Body of pancreas (tissue), 4 donors: ENCODE measurements around the gene CCL26. TPM values are rescaled to one million over a fixed set of nuclear protein-coding genes. Genes with fewer than 3 reads are reported as not detected.

Experiments
- ATAC-seq: fragments of 150-250 bp; one replicate; pipeline ENCODE4 v1.9.1; 2016
- DNase-seq, 4 donors: peaks; one replicate each; pipeline ENCODE4 v3.0.0-alpha.2; 2019
- H3K27ac ChIP-seq, 4 donors: fragments of 200-600 bp; sonication (generic); 1 replicate in 3 of 4; 2 replicates in 1 of 4; pipeline versions ENCODE4 v1.5.1 to v1.6.1; 2016 to 2019; ENCODE audit warnings: mild to moderate bottlenecking in 1 of 4, mixed read lengths in 1 of 4, moderate library complexity in 1 of 4
- H3K27me3 ChIP-seq, 2 donors: fragments of 200-600 bp; sonication (generic); one replicate each; pipeline ENCODE4 v1.6.0; 2016; ENCODE audit warnings: mild to moderate bottlenecking in 1 of 2
- H3K36me3 ChIP-seq, 2 donors: fragments of 200-600 bp; sonication (generic); replicated peaks in 1 of 2; 2 replicates each; pipeline ENCODE4 v1.5.1; 2016; ENCODE audit warnings: low read depth in 2 of 2; ENCODE audit not compliant: insufficient read depth in 1 of 2
- H3K4me1 ChIP-seq: fragments of 200-600 bp; sonication (generic); one replicate; pipeline ENCODE4 v1.6.0; 2016
- H3K4me3 ChIP-seq, 2 donors: fragments of 200-600 bp; sonication (generic); 1 replicate in 1 of 2; 2 replicates in 1 of 2; pipeline ENCODE4 v1.5.1; 2016 to 2019
- H3K9me3 ChIP-seq, 3 donors: fragments of 200-600 bp; sonication (generic); 1 replicate in 2 of 3; 2 replicates in 1 of 3; pipeline ENCODE4 v1.5.1; 2016
- CTCF ChIP-seq, 7 experiments: fragments of 450-650 bp in 4 of 7; fragments of 200-600 bp in 3 of 7; sonication (generic) in 3 of 7; IDR thresholded peaks; one replicate each; pipeline ENCODE4 v1.5.1; 2016 to 2019; ENCODE audit warnings: antibody characterized with exemption in 7 of 7
- POLR2A ChIP-seq, 3 donors: fragments of 450-650 bp; IDR thresholded peaks; one replicate each; pipeline ENCODE4 v1.6.1; 2016; ENCODE audit warnings: antibody characterized with exemption in 3 of 3, mild to moderate bottlenecking in 2 of 3
- WGBS, 2 donors: methylation state at CpG; one replicate each; pipeline ENCODE4 v1.1.5; 2017; 5-methylcytosine and 5-hydroxymethylcytosine counted together
- intact Hi-C: fragments of 100-400 bp; cut with DNase I; formaldehyde crosslinking; loops from one replicate; pipeline ENCODE4 v1.15.1; 2023
- total RNA-seq, 2 donors: library from RNA; depleted of rRNA; stranded (reverse); fragments of >200 nt; gene quantifications; one replicate each; pipeline ENCODE4 v1.1.0, GENCODE V29; 2016

Gene CCL26
- total RNA-seq, 2 donors from 2014 or later: not detected

DNA sequence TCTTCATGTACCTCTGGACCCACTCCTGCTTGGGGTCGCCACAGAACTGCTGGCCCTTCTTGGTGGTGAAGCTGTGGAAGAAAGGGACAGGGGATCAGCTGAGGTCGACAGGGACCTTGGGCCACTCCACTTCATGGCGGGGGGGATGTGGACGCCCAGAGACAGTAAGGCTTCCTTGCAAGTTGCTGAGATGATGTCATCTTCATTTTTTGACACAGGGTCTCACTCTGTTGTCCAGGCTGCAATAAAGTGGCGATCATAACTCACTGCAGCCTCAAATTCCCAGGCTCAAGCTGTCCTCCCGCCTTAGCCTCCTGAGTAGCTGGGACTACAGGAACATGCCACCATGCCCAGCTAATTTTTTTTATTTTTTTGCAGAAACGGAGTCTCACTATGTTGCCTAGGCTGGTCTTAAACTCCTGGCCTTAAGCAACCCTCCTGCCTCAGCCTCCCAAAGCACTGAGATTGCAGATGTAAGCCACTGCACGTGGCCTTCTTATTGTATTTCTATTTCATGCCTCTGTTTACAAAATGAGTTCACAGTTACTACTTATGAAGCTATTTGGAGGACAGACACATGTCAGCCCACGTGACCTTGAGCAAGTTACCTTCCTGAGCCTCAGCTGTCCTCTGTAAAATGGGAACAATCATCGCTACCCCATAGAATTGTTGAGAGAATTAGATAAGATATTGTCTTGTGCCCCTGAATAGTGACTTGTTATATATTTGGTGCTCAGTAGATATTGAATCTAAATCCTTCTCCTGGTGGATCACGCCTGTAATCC is 40.1 kb upstream of the CCL26 start:
- WGBS, 2 donors: 78 to 80% methylated on average over 7 to 11 of the region's 11 CpGs

DNA sequence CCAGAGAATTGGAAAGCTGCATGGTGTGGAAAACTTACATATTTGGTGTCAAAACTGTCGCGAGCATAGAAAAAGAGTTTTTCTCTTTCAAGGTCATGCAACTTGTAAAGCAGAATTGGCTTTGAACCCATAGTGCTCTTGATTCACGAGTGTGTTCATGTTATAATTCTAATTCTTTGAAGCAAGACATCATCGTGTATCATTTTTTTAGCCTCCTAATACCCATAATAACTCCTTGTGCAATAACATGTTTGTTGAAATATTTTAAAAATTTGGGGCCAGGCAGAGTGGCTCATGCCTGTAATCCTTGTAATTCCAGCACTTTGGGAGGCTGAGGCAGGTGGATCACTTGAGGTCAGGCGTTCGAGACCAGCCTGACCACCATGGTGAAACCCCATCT is 37.4 kb upstream of the CCL26 start:
- no peaks in the 10 kb centered on the region for H3K36me3 ChIP-seq
- H3K27me3 ChIP-seq: no peaks in the 10 kb centered on the region
- H3K4me3 ChIP-seq: no peak overlapping the region
- no peak for DNase-seq
- intact Hi-C loops: no loop called here
- TF ChIP-seq POLR2A (IDR thresholded peaks at IDR 0.05) (no peak), CTCF (IDR thresholded peaks at IDR 0.05) (no peak)
- ATAC-seq: no peak
- H3K9me3 ChIP-seq: peaks cover 0 to 22% (median 0%) of the 10 kb centered on the region in 3 donors
- no peaks in the 10 kb centered on the region for H3K4me1 ChIP-seq
- H3K27ac ChIP-seq: no peak overlapping the region
- 43 to 67% methylated on average over 6 of the region's 6 CpGs for WGBS, 2 donors

More for the DNA sequence above, 40.1 kb upstream of the CCL26 start:
- Histone ChIP-seq H3K36me3 (no peaks in the 10 kb centered on the region), H3K27ac (no peak overlapping the region), H3K4me1 (no peaks in the 10 kb centered on the region), H3K4me3 (no peak overlapping the region), H3K9me3 (peaks cover 0 to 11% (median 0%) of the 10 kb centered on the region in 3 donors), H3K27me3 (no peaks in the 10 kb centered on the region)
- intact Hi-C loops: no loop called here
- DNase-seq (no peak), ATAC-seq (no peak)
- TF ChIP-seq POLR2A (IDR thresholded peaks at IDR 0.05) (no peak), CTCF (IDR thresholded peaks at IDR 0.05) (no peak)

GRCh38 chr7:75808106-75808505 is 36.1 kb upstream of the CCL26 start:
- Histone ChIP-seq H3K27me3 (no peaks in the 10 kb centered on the region), H3K27ac (no peak overlapping the region), H3K36me3 (no peaks in the 10 kb centered on the region), H3K4me3 (no peak overlapping the region), H3K9me3 (peaks cover 0 to 22% (median 0%) of the 10 kb centered on the region in 3 donors), H3K4me1 (no peaks in the 10 kb centered on the region)
- intact Hi-C loops: no loop called here
- ATAC-seq (no peak), DNase-seq (no peak)
- TF ChIP-seq CTCF (IDR thresholded peaks at IDR 0.05): no peak
- no peak for TF ChIP-seq POLR2A (IDR thresholded peaks at IDR 0.05)
- WGBS, 2 donors: 50 to 65% methylated on average over 6 of the region's 6 CpGs

GRCh38 chr7:75807452-75807851 is 35.4 kb upstream of the CCL26 start:
- 76 to 82% methylated on average over 9 of the region's 9 CpGs for WGBS, 2 donors
- ATAC-seq (no peak), DNase-seq (no peak)
- intact Hi-C loops: no loop called here
- Histone ChIP-seq H3K36me3 (no peaks in the 10 kb centered on the region), H3K4me3 (no peak overlapping the region), H3K9me3 (peaks cover 0 to 22% (median 0%) of the 10 kb centered on the region in 3 donors), H3K4me1 (no peaks in the 10 kb centered on the region), H3K27me3 (no peaks in the 10 kb centered on the region), H3K27ac (no peak overlapping the region)
- TF ChIP-seq POLR2A (IDR thresholded peaks at IDR 0.05) (no peak), CTCF (IDR thresholded peaks at IDR 0.05) (no peak)
